HG03064 (cell line): ENCODE measurements around the gene PDLIM4.

Experiments used
- ATAC-seq: cut with Tn5 transposase; IDR thresholded peaks from one replicate; pipeline ENCODE4 v1.9.1; 2021; ENCODE audit warnings: low read depth; ENCODE audit not compliant: unreplicated experiment

The PDLIM4 gene

DNA sequence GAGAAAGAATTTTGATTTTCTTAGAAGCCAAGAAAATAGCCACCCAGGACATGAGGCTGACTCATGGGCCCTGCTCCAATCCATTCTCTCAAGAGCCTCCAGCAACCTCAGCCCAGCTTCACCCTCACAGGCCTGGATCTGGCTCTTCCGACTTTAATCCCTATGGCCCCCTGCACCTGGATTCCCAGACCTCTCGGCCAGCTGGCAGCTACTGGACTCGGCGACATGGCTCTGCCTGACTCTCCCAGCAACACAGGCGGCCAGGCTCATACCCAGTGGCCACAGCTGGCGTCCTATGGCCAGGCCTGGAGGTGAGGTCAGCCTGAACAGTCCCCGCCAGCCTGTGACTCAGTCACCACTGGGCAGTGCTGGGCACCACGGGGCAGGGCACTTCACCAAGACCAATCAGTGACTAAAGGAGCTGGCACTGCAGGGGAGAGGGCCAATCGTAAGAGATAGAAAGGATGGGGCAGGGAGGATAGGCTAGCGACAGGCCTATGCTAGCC is 6.2 kb upstream of the PDLIM4 start:
- ATAC-seq, result no peak

GRCh38 chr5:132253008-132253441 is 4.5 kb upstream of the PDLIM4 start:
- ATAC-seq, result no peak

DNA sequence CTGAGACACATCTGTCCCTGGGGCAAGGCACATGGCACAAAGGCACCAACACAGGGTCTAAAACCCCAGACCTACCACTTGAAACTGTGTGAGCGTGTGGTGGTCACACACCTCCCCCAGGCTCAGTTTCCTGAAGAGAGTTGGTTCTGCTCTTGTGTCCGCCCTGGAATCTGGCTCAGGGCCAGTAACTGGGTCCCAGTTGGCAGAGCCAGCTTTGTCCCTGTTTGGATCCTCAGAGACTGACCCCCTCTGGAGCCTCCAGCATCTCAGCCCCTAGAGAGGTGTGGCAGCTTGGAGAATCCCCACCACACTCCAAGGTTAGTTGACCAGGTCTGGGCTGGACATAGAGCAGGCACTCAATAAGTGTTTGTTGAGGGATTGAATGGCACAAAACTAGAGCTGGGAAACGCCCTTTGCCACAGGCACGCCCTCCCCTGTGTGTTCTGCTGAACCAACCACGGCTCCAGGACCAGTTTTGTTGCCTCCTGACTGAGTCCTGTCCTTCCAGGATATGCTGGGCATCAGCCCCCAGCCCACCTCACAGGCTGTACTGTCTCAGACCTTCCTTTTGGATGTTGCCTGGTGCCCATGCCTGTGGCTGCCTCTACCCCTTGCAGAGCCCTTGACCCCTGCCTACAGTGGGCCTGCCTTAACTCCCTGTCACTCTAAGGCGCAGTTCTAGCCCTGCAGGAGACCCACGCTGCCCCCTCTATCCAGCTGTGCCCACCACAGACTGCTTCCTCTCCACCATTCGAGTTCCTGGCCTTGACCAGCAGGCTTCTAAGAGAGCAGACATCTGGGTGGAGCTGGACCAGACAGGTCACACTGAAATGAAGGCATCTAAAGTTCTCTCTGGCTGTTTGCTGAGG is 3.8 kb upstream of the PDLIM4 start:
- no peak for ATAC-seq

- ATAC-seq, result no peak
Measured at GRCh38 chr5:132254321-132254977, 3.0 kb upstream of the PDLIM4 start.

- ATAC-seq, result no peak
Measured at GRCh38 chr5:132256086-132256782, 1.3 kb upstream of the PDLIM4 start.

DNA sequence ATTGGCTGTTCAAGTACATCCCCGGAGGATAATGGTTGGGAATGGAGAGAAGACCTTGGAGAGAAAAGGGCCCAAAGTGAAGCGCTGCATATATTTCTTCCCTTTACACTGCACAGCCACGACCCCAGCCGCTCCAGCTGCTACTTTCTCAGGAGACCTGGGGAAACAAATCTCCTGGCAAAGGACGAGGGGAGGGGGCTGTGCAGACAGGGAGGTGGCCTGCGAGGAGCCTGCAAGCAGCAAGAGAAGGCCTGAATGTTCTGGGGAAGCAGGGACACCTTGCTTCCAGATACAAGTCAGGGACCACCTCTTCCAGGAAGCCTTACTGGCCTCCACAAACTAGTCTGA is 739 bp upstream of the PDLIM4 start:
- no peak for ATAC-seq

DNA sequence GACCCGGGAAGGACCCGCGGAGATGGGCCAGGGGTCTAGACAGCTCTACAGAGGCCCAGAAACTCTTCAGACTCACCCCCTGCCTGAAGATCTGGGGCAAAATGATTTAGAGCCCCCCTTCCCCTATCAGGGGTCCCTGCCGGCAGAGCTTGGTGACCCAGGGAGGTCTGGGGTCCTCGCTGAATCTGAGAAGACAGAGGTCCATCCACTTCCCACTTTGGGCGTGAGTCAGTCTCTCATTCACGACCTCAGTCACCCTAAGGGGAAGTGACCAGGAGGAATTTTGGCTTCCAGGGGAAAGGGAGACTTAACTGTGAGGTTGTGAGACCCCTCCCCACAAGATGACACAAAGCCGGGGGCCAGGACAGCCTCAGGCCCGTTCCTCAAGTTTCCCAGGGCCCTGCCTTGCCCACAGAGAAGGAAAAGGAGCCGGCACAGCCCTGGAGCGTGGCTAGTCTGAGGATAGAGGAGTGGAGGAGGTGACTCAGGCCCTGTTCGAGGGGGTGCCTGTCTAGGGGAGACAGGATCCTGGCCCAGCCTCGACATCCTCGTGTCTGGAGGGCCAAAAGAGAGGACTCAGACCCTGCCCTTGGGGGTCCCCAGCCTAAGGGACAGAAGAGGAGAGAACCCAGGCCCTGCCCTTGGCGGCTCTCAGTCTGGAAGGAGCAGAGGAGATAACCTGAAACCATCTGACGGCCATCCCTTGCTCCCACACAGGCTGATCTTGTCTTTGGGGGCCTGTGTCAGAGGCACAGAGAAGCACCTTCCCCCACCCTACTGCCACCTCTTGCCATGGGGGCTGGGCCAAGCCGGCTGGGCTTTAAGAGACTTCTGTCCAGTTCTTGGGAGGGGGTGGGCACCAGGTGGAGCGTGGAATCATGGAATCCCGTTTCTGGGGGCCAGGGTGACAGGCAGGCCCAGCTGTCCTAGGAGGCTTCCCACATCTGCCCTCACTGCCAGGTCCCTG is 889 bp downstream of the PDLIM4 start:
- ATAC-seq, result no peak

DNA sequence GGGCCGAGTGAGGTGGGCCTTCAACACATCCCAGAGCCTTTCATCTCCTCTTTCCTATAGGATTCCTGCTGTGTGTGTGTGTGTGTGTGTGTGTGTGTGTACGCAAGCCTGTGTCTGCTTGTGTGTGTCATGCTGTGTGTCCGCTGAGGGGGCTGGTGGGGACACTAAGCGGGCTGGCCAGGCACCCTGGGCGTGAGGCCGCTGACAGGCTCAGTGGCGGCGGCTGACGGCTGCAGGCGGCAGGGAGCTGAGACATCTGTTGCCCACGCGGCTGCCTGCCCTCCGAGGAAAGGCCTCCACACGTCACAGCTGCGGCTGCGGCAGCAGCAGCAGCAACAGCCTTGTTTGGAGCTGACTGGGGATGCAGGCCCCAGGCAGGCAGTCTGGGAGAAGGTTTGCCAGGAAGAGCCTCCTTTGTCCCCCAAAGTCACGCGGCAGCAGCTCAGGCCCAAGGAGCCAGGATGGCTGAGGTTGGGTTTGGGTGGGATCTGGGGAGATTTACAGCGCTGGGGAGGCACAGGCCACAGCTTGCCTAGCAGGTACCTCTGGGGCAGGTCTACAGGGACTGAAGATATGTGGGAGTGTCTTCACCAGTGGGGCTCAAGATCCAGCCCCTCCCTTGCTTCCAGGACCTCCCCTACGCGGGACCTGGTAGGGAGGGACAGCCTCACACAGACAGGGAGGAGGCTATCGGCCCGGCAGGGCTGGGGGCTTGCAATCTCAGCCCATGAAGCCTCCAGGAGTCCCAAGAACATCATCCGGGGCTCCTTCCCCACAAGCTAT is 1.8 kb downstream of the PDLIM4 start:
- no peak for ATAC-seq

- no peak for ATAC-seq
Measured at GRCh38 chr5:132260051-132260450, 2.6 kb downstream of the PDLIM4 start.

DNA sequence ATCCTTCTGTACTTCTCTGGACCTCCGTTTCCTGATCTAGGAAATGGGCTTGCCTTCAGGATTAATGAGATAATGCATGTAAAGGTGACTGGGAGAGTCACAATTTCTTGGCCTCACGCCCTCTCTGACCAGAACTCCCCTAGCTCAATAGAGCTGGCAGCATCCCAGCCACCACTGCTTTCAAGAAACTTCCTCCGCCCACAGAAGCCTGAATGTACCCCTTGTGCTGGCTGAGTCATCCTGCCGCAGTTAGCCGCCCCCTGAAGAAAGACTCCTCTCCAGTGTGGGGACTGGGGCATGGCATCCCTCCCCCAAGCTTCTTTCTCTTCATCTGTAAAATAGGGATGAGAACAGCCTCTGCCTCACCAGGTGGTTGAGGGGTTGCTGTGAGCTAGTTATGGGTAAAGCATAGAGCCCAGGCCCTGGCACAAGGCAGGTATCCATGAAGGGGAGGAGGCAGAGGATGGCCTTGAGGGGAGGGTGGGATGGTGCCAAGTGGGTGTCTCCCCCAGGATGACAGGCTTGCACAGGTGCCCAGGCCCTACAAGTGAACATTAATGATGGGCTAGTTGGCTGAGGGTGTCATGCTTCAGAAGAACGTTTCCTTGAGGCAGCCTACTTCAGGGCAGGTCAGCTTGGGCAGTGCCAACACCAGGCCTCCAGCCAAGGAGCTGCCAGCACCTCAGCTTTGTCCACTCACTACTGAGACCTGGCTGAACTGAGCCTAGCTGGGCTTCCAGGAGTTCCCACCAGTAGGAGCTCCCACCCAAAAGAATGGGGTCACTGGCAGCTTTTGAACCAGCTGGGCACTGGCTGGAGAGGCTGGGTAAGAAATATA is 3.4 kb downstream of the PDLIM4 start:
- ATAC-seq, result peak; percentile 59

DNA sequence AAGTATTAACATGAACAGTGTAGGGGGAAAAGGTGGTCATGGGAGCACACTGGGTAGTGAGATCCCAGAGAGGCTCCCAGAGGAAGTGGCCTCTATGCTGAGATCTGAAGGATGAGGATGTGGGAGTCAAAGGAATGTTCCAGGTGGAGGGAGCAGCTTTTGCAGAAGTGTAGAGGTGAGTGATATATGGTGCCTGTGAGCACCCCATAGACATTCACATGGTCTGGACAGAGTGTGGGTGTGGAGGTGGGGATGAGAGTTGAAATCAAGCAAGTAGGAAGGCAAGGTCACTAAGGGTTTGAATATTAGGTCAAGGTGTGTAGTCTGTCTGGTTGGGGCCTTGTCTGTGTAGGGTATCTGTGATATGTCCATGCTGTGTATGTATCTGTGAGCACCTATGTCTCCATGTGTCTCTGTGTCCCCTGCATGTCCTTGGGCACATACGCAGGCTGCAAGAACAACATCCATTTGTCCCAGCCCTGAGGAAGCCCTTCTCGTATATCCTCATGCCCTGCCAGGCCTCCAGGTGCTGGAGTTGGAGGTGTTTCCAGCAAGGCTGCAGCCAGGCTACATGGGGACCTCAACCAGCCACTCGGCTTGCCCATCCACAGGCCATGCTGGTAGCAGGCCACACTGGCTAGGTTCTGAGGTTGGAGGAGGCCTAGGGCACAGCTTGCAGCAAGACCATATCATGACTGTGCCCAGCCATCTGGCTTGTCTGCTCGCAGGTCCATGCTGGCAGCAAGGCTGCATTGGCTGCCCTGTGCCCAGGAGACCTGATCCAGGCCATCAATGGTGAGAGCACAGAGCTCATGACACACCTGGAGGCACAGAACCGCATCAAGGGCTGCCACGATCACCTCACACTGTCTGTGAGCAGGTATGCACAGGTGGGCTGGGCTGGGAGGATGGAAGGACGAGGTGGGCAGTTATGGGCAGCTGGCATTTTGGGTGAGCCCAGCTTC is 4.7 kb downstream of the PDLIM4 start:
- ATAC-seq, result no peak

GRCh38 chr5:132262882-132263547 is 5.5 kb downstream of the PDLIM4 start:
- ATAC-seq, result no peak

DNA sequence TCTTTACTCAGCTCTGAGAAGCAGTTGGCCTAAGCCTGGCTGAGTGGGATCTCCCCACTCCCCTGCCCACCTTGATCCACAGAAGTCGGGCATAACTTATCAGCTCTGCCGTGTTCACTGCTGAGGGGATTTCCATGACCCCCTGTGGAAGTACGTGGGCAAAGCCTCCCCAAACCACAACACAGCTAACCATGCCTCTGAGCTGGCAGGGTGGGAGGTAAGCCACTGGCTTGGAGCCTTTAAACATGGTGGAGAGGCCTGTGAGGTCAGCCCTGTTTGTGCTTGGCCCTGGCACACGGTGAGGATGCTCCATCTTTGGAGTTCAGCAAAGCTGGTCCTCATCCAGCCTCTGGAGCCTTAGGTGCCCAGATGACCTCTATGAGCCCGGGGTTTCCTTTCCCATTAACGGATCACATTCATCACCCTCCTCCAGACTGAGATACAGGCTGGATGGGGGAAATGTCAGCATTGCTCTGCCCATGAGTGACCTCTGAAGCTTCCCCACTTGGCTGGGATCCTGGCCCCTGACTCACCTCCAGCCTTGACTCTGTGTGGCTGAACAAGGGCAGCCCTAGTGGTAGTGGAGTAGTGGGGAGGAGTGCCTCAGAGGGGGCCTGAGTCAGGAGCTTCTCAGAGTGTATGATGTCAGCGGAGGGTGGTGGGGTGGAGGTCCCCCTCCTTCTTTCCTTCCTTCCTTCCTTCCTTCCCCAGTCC is 6.2 kb downstream of the PDLIM4 start:
- no peak for ATAC-seq

- ATAC-seq, result no peak
Measured at GRCh38 chr5:132264546-132265335, 7.2 kb downstream of the PDLIM4 start.

- ATAC-seq, result no peak
Measured at GRCh38 chr5:132265336-132266030, 8.0 kb downstream of the PDLIM4 start.
